GM10847 (cell line): ENCODE results near the gene BBS9.

ENCODE experiments used
- POLR2A ChIP-seq: IDR thresholded peaks from 2 replicates; pipeline ENCODE4 v1.6.1; 2011; ENCODE audit not compliant: insufficient read length; ENCODE audit errors: extremely low read depth

BBS9 gene

DNA sequence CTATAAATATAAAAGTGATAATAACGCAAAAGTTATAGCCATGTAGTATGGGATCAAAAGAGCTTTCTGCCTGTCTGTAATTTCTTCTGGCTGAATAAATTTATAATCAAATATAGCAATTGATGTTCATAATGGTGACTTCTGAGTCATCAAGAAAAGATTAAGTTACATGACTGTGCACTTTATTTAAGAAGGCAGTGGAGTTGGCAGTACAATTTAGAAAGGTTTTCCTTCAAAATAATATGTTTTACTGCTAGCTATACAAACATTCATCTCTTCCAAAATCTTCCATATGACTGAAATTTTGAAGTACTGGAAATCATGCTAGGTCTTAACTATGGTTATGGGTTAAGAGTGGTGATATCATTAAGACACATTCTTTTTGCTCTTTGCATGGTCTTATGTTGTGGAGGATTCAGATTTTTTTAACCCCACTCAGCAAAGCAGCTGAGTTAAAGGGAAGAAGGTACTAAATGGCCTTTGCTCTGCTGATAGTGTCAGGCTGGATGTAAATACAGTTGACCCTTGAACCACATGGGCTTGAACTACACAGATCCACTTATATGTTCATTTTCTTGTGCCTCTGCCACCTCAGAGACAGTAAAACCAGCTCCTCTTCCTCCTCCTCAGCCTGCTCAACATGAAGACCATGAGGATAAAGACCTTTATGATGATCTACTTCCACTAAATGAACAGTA is 323.6 kb downstream of the BBS9 start:
- no peak for TF ChIP-seq POLR2A

GRCh38 chr7:33457039-33457438 is 327.7 kb downstream of the BBS9 start:
- TF ChIP-seq POLR2A: no peak

DNA sequence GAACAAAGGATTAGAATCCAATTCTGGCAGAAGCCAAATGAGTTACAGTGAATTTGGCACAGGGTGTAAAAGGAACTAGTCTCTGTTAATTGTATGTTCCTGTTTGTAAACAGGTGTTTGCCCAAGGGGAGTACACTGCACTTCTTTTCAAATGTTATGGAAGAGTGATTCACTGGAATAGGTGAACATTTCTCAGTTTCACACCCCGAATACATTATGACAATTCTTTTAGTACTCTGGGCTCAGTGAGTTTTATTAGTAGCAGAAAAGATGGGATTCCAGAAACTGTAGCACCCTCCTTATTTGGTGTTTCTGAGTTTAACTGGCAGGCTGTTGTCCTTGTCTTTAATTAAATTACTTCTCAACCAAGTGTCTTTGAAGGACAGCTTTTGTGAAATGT is 329.2 kb downstream of the BBS9 start:
- no peak for TF ChIP-seq POLR2A

DNA sequence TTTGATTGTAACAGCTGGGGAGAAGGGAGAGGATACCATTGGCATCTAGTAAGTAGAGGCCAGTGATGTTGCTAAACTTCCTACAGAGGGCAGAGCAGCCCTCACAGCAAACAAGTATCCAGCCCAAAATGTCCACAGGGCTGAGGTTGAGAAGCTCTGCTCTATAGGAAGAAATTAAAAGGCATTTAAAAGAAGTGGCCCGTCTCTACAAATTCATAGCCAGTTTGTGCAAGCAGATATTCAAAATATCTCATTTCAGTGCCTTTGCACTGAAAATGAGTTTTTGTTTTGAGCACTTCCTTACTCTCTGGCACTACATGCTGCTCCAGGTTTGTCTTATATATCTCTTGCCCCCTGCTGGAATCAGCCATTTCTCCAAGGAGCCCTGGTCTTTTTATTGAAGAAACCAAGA is 330.0 kb downstream of the BBS9 start:
- no peak for TF ChIP-seq POLR2A

DNA sequence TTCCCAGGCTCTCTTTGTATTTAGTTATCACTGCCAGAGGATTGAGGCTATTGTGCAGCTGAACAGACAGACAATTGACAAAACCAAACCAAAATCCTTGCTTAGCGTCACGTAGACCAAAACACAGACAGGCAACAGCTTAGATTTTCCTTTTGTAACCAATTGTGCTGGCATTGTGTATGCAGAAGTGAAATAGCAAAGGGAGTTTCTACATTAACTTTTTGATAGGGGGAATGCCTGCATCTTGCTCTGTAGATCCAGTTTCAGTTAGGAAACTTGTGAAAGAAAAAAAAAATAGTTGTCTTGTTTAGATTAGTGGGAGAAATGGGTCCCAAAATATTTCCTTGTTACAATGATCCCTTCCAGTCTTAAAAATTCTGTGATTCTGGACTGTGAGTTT is 333.8 kb downstream of the BBS9 start:
- TF ChIP-seq POLR2A: no peak

- TF ChIP-seq POLR2A: no peak
Measured at GRCh38 chr7:33466203-33466602, 336.8 kb downstream of the BBS9 start.

DNA sequence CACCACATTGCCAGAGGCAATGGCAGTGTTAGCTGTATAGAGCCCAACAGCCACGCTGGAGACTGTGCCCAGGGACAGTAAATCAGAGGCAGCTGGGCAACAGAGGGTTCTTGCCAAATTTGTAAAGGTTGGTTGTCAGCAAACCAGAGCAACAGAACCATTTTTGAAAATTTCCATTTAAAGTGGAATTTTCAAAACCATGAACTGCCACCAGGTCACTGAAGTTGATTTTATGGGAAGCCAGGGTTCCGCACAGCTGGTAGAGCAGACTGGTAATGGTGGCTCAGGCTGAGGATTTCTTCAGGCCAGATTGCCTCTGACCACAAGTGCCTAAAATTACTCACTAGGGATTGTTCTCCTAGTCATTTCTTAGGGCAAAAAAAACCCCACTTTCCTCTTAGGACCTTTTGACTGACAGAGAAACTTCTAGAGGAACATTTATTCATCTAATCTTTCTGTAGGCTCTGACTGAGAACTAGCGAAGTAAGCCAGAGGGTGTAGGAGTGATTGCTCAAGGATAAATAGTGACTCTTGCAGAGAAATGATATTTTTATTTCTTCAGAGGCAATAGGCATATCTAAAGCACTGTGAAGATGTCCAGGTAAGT is 342.4 kb downstream of the BBS9 start:
- no peak for TF ChIP-seq POLR2A

GRCh38 chr7:33472348-33473025 is 343.1 kb downstream of the BBS9 start:
- no peak for TF ChIP-seq POLR2A

- no peak for TF ChIP-seq POLR2A
Measured at GRCh38 chr7:33477719-33478480, 348.5 kb downstream of the BBS9 start.

DNA sequence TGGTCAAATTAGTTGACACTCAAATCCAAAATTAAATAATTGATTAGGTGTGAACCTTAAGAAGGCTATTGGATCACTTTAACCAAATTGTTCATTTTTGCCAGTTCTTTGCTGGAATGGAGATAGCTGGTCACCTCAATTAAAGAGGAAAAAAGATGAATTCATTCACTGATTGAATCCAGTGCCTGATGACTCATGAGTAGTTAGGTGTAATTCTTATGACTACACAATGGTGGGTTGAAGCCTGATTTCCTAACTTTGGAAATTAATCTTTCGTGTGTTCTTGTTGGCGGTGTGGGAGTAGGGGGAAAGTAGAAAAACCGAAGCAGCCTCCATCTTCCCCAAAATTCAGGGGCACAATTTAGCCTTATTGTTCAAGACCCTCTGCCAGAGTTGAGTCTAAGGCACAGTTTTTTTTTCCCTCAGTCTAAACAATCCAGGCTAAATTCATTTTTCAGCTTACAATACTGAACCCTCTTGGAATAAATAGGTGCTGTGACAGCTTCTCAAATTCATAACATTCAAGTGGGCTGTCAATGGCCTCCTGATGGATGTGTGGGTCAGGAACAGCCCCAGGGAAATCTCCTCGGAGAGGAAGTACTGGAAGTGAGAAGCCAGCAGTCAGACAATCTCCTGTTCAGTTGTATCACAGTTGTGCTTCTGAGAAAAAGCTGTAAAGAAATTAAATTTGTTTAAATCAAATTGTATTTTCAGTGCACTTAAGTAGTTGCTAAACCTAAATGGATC is 356.6 kb downstream of the BBS9 start:
- no peak for TF ChIP-seq POLR2A

GRCh38 chr7:33486633-33487032 is 357.3 kb downstream of the BBS9 start:
- TF ChIP-seq POLR2A: no peak

DNA sequence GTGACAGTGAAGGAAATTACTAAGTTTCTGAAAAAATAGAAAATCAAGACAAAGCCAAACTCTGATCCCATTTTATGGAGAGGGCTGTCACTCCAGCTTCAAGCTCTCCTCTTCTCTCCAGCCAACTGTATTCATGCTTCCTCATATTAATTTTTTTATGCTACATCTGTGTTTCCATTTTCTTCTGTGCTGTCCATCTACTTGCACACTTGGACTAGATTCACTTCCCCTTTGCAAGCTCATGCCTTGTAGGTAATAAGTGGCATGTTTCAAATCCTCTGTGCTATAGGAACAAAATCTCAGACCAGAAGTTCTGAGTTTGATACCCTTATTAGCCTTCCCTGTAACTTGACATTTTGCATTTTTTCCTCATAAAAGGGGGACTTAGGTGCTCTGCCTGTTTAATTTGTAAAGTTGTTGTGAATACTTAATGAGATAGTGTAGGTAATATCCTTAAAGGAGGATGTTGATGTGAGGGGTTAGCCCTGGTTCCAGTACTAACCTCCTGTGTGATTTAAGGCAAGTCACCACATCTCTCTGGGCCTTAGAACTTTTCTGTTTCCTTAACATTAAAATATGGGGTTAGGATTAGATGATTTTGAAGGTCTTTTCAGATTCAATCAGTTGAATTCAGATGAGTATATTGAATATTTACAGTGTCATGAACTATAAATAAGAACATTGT is 358.8 kb downstream of the BBS9 start:
- no peak for TF ChIP-seq POLR2A

- no peak for TF ChIP-seq POLR2A
Measured at GRCh38 chr7:33494474-33494873, 365.1 kb downstream of the BBS9 start.

GRCh38 chr7:33495207-33495606 is 365.8 kb downstream of the BBS9 start:
- no peak for TF ChIP-seq POLR2A
